GM18909 (cell line): ENCODE measurements around the gene CPA2.

Experiments
- ATAC-seq: cut with Tn5 transposase; IDR thresholded peaks from one replicate; pipeline ENCODE4 v1.9.1; 2021; ENCODE audit warnings: mild to moderate bottlenecking; ENCODE audit not compliant: unreplicated experiment, poor library complexity

Gene CPA2

DNA sequence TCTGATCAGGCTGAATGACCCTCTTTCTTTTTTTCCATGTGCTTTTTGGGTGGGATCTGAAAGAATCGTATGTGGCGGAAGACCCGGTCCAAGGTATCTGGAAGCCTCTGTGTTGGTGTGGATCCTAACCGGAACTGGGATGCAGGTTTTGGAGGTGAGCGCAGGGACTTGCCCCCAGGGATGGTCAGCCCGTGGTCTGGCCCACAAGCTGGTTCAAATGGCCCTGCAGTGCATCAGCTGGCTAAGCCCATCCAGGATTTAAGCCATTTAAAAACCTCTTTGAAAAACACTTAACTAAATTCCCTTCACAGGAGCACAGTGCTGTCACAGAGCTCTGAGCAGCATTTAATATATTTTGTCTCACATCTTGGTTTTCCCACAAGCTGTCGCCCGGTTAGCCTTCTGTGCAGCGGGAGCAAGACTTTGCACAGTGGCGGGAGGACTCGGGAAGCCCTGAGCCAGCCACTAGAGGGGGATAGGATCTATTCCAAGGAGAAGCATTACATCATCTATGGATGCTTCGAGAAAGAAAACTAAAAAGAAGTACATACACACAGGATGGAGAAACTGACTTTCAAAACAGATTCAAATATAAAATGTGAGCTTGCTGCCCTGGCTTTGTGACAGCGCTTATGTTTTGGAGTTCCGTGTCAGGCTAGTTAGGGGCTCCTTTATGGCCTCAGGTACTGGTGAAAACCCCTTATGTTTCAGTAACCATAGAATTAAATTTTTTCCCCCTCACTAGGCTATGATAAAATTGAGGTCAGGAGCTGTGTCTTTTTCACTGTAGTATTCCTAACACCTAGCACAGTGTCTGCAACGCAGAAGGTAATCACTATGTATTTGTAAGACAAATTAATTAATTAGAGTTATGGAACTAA is 11.3 kb downstream of the CPA2 start:
- no peak for ATAC-seq

DNA sequence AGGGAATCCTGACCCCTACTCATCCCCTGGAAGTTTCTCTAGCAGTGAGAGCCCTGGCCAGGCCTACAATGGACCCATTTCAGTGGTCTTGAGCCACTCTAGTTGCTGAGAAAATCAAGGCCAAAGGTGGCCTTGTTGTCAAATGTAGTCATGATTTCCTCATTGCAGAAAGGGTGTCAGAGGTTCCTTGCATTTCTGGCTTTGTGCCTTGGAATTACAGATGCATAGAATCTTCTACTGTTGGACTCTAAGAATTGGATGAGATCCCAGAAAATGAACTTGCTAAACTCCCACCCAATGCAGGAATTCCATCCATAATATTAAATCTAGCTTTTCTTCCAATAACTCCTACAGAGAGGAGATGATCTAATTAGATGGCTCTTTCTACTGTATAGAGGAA is 12.2 kb downstream of the CPA2 start:
- no peak for ATAC-seq

DNA sequence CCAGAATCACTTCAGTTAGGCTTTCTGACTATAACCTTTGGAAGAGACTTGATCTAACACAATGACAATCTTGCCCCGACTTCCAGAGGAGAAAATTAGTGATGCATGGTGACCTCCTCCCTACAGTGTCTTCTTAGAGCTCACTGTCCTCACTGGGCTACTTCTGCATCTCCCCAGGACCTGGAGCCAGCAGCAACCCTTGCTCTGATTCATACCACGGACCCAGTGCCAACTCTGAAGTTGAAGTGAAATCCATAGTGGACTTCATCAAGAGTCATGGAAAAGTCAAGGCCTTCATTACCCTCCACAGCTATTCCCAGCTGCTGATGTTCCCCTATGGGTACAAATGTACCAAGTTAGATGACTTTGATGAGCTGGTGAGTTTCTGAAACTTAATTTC is 12.6 kb downstream of the CPA2 start:
- no peak for ATAC-seq

DNA sequence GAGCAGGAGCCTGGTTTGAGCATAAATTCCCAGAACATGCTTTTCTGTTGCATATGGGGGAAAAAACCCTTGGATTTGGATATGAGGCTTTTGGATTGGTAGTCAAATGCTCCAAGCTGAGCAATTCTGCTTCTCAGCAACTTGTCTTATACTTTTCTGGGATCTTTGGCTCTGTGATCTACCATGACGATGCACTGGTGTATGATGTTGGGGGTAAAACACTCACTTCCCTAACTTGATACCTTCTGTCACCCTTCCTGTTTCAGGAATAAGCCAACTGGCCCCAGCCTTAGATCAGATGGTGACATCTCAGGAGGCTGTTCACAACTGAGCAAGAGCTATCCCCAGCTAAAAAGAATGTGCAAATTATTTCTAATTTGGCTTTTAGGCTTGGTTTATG is 13.2 kb downstream of the CPA2 start:
- no peak for ATAC-seq

DNA sequence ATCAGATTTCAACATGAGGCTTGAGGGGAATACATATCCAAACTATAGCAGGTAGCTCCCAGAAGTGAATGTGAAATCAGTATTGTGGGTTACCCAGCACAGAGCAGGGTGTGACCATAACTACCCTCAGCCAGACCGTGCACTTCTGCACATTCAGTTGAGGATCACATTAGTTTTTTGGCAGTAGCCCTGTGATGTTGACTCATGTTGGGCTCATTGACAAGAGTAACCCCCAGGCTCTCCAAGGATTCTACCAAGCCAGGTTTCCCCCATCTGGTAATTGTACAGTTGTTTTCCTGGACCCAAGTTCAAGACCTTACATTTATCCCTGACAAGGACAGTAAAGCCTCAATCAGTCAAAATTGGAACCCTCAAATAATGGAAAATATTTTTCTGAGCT is 14.6 kb downstream of the CPA2 start:
- no peak for ATAC-seq

DNA sequence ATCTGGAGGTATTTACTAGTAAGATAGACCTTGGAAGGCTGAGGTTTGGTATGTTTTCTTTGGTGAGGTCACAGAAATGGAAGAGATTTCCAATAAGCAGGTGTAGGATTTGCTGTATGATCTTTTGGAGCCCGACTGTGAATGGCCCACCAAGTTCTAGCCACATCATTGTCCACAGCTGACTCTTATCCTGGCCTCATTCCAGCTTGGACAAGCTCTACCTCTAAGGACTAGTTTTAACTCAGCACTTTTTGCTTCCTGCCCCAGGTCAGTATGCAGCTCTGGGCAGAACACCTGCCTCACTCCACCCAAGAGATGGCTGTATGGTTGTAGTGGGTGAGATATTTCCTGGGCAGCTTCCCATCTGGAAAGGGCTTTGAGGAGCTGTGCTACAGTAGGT is 20.2 kb downstream of the CPA2 start:
- no peak for ATAC-seq

DNA sequence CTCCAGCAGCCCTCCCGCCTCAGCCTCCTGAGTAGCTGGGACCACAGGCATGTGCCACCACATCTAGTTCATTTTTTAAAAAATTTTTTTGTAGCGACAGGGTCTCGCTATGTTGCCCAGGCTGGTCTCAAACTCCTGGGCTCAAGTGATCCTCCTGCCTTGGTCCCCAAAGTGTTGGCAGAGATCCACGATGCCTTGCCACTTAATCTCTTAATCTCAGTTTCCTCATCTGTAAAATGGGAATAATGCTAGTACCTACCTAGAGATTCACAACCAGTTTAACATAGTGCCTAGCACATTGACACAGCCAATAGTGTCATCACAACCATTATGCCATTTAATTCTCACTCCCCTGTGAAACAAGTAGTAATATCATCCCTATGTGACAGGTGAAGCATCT is 21.5 kb downstream of the CPA2 start:
- ATAC-seq: no peak

DNA sequence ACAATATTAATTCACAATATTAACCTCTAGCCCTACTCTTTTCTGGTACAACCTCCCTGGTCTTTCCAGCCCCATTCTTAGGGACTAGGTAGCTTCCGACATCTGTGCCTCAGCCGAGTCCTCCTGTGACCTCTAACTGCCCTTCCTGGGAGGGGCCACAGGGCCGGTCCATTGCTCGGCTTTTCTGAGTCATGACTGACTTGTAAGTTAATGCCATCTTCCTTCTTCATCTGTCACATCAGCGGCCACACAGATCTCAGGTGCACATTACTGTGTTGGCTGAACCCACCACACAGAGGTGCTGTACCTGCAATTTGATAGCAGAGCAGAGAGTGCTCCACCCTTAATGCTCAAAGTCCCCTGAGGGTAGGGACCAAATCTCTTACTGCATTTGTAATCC is 22.2 kb downstream of the CPA2 start:
- ATAC-seq: no peak

DNA sequence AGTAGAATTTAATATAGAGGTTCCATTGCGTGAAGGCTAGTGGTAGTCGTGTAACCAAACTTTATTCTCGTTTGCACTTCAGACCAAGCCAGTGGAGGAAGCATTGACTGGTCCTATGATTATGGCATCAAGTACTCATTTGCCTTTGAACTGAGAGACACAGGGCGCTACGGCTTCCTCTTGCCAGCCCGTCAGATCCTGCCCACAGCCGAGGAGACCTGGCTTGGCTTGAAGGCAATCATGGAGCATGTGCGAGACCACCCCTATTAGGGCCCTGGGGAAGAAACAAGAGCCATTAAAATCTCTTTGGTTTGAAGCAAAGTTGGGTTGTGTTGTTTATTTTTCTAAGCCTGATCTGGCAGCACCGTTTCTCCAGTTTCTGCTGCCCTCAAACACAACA is 22.8 kb downstream of the CPA2 start:
- ATAC-seq: no peak

DNA sequence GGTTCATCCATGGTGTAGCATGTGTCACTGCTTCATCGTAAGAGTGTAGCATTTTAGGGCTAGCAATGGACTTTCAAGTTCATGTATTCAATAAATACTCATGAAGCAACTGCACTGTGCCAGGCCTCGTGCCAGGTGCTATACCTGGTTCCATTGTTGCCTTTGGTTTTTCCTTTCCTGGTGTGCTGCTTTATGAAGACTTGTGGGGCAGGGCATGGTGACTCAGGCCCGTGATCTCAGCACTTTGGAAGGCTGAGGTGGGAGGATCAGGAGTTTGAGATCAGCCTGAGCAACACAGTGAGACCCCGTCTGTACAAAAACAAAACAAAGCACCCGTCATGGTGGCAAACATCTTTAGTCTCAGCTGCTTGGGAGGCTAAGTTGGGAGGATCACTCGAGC is 24.1 kb downstream of the CPA2 start:
- ATAC-seq: no peak

DNA sequence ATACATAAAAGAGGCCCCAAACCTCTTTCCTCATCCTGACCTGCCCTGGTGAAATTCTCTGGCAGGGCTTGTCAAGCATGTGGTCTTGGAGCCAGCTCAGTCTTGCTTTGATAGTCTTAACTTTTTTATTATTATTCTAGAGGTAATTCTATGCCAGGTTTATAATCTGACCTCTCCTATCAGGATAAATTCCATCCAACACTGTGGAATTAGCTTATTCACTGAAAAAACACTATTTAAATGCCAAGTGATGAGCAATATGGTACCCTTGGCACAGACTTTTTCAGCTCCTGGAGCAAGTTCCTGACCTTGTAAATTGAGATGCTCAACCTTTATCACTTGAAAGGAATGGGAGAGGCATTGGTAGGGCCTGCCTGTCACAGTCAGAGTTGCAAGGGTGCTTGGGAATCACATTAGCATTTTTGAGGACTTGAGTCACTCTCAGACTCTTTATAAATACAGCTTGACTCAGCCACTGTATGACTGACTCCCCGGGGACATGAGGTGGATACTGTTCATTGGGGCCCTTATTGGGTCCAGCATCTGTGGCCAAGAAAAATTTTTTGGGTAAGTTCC is 26.1 kb downstream of the CPA2 start, which contains the start of gene CPA4:
Gene CPA4 (plus strand): TSS at position 480 of the 576 bp plus-strand sequence. CDS start 20 bp downstream, at position 500.
- ATAC-seq: no peak

DNA sequence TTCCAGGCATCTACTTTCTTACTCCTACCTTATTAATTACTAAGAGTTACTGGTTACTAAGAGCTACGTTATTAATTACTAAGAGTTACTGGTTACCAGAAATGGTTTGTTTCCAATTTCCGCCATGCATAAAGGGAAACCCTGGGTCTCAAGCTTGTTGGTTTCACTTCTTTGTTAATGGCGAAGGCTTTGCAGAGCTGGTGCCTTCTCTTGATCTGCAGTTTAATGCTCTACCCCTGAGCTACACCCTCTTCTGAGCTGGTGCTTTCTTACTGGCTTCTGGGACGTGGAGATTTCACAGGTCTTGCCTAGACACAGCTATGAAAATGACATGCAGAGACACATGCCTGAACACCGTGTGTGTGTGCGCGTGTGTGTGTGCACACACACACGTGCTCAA is 26.9 kb downstream of the CPA2 start:
- ATAC-seq: no peak

DNA sequence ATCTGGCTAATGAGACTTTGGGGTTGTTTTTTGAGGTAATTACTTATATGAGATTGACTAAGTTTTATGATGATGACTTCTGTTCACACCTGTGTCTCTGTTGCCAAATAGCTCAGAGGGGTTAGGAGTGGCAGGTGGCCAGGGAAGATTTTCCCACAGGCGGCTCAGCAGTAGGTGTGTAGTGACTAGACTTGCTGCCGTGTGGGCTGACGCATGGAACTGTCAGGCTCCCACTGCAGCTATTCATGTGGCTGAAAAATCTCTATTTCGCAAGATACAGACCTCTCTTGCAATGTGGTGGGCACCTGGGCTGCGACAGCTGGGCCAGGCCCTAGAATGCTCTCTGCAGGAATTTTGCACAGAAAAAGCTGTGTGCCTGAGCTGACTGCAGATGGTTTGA is 27.7 kb downstream of the CPA2 start:
- ATAC-seq: no peak

DNA sequence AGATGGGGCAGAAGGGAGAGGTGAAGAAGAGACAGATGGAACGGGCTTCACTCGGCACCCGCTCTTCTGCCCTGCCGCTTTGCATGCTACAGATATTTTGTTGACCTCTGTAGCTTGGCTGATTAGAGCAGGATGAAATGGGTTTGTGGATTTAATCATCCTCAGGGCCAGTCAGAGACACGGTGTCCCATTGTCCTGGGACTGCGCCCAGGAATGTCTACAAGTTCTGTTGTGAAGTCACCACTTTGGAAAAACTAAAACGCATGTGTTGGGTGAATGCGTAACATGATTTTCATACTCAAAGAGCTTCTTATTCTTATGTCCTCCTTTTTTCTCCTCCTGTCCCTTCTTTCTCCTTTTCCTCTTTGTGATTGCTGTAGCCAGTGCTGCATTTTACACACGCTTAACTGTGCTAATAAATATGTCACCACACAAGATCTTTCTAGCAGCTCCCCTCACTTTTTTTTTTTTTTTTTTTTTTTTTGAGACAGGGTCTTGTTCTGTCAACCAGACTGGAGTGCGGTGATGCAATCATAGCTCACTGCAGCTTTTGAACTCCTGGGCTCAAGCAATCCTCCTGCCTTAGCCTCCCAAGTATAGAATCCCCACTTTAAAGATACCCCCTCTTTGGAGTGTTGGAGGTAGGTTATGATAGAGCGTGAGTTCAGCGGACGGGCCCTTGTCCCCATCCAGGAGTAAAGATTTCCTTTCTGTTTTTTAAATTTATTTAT is 29.7 kb downstream of the CPA2 start:
- ATAC-seq: no peak

DNA sequence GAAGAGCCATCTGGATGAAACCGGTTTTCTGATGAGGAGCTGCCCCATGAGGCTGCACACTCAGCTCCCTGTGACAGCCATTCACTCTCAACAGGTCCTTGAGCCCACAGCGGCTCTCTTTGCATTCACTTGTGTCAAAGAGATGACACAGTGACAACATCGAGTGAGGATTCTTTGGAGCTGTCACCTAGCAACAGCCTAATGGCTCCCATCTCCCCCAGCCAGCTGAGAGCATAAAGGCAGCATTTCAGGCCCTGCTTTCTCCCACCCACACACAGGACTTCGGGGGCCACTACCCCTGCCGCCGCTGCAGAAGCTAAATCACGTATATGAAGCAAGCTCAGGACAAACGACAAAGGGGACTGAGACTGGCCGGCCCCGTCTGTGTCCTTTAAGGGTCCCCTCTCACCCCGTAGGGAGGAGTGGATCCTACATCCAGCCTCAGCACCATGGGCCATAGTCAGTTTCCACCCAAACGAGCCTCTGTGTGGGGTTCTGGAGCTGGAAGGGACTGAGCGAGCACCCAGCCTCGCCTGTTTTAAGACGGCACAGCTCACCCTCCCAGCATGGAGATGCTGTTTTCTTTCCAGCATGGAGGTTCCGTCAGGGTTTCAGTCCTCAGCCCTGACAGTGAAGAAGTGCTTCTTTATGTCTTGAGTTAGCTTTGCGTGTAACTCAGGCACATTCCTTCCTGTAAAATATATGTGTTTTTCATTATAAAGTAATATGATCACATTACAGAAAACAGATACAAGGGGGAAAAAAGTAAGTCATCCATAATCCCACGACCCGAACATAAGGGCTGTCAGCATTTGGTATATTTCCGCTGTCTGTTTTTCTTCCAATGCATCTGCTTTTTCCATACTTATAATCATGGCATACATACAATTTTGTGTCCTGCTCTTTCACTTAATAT is 31.2 kb downstream of the CPA2 start:
- no peak for ATAC-seq

DNA sequence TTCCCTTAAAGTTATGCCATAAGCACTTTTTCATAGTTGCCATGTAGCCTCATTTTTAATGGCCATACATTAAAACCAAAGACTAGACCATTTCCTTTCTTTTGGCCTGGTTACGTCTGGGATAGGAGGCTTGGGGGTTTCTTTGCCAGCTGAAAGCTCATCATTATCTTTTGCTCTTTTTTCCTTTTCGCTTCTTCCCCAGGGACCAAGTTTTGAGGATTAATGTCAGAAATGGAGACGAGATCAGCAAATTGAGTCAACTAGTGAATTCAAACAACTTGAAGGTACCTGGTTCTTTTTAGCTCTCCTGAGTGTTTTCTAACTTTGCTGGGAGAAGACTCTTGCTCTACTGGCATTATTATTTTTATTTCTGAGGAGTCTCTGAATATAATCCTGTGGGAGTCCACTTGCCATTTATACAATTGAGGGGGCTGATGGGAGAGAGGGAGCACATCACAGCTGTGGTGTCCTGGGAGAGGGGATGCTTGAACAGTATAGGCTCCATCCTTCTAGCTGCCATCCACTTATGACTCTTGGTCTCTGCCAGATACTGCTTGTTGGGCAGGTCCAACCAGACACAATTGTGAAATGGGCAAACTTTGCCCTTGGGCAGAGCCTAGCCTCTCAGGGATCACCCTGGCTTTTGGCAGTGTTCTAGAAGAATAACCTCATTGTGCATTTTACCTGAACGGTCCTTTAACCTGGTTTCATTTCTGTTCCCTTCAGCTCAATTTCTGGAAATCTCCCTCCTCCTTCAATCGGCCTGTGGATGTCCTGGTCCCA is 32.1 kb downstream of the CPA2 start:
- no peak for ATAC-seq

DNA sequence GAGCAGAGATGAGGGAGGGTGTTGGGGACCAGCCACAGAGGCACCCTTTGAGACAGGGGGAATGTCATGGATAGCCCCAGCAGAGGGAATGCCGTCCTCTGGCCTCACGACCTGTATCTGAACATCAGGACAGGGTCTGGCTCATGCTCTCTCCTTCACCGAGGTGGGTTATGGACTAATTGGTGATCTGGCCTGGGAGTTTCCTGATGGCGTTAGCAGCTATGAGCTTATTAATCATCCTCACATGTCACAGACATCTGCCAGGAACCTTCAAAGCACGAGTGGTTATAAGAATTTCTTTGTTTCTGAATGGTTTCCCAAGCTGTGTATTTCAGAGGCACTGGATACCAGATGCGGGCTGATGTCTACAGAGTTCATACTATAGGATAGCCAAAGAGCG is 33.2 kb downstream of the CPA2 start:
- no peak for ATAC-seq

DNA sequence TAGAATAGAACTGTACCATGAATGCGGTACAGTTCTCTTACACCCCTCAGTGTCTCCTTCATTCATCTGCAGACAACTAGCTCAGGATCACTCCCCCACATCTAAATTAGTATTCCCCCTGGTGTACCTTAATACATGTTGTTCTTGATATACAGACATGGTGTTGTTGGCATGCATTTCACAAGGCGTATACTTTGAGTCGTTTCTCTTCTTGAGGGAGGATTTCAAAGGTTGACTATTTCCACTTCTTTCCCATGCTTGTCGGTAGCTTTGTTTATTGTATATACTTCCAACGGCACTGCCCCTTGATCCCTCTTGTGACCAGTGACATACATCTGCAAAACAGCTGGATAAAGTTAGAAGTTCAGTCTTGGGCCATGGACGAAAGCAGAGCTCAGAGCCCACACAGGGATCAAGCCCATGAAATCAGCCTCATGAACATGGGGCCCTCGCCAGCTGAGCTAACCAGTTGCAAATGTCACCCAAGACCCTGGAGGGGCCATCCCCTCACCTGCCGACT is 34.9 kb downstream of the CPA2 start:
- ATAC-seq: no peak

DNA sequence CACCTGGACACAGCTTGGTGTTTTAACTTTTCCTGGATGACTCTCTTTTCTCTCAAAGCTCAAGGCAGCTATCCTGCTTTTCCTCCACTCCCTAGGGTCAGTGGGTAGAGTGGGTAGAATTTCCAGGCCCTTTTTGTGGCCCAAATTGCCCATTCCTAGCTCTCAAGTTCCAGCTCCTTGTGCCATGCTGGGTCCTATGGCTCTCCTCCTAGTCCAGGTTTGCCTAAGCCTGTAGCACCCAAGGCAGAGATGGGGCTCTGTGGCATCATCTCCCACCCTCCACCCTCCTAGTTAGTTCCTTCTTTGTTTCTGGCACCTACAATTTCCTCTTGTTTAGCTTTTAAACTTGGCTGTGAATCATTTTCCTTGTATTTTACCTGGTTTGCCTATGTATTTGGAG is 36.0 kb downstream of the CPA2 start:
- no peak for ATAC-seq
